ENCODE measurements around the gene SLC13A5. TPM values are rescaled to one million over a fixed set of nuclear protein-coding genes. Genes with fewer than 3 reads are reported as not detected.
A peak's percentile ranks its signal among the peaks of the same experiment; 100 is the strongest.

Gene SLC13A5
- total RNA-seq, 1 donor from 2014 or later: 1.1 TPM

GRCh38 chr17:6640536-6641246 is 72.5 kb downstream of the SLC13A5 start, which contains the start of the genes KIAA0753 and TXNDC17:
Gene KIAA0753 (minus strand): TSS chr17:6640711. CDS start chr17:6635103, 5,608 bp downstream.
Gene TXNDC17 (plus strand): TSS chr17:6641060. CDS start chr17:6641083, 23 bp downstream.
- H3K9me3 Mint-ChIP-seq (ENCODE audit: low read depth): no peaks in the 10 kb centered on the region
- H3K27me3 Mint-ChIP-seq (ENCODE audit: low read depth): no peaks in the 10 kb centered on the region
- H3K4me1 Mint-ChIP-seq (ENCODE audit: low read depth): peaks cover 35% of the 10 kb centered on the region
- H3K4me3 Mint-ChIP-seq (ENCODE audit: unreplicated experiment): peak within 1 kb of the TSS; percentile 82
- peaks cover 2% of the 10 kb centered on the region for H3K36me3 Mint-ChIP-seq (ENCODE audit: low read depth)
- H3K27ac Mint-ChIP-seq (ENCODE audit: unreplicated experiment): peak within 1 kb of the TSS; percentile 95
- peak; percentile 98 for DNase-seq (ENCODE audit: low spot score)
- TF ChIP-seq CTCF (IDR thresholded peaks at IDR 0.05): no peak

GRCh38 chr17:6639586-6640535 is 73.3 kb downstream of the SLC13A5 start:
- Mint-ChIP-seq H3K36me3 (ENCODE audit: low read depth) (peaks cover 4% of the 10 kb centered on the region), H3K27me3 (ENCODE audit: low read depth) (no peaks in the 10 kb centered on the region), H3K9me3 (ENCODE audit: low read depth) (no peaks in the 10 kb centered on the region), H3K4me1 (ENCODE audit: low read depth) (peaks cover 35% of the 10 kb centered on the region), H3K27ac (ENCODE audit: unreplicated experiment) (peak overlapping the region; percentile 95), H3K4me3 (ENCODE audit: unreplicated experiment) (peak overlapping the region; percentile 82)
- no peak for DNase-seq (ENCODE audit: low spot score)
- no peak for TF ChIP-seq CTCF (IDR thresholded peaks at IDR 0.05)

- no peak for TF ChIP-seq CTCF (IDR thresholded peaks at IDR 0.05)
- Mint-ChIP-seq H3K9me3 (ENCODE audit: low read depth) (no peaks in the 10 kb centered on the region), H3K27me3 (ENCODE audit: low read depth) (no peaks in the 10 kb centered on the region), H3K36me3 (ENCODE audit: low read depth) (peaks cover 7% of the 10 kb centered on the region), H3K4me3 (ENCODE audit: unreplicated experiment) (peak overlapping the region; percentile 82), H3K27ac (ENCODE audit: unreplicated experiment) (peak overlapping the region; percentile 95), H3K4me1 (ENCODE audit: low read depth) (peaks cover 35% of the 10 kb centered on the region)
- no peak for DNase-seq (ENCODE audit: low spot score)
These were observed 74.1 kb downstream of the SLC13A5 start for GRCh38 chr17:6639014-6639585.

GRCh38 chr17:6638046-6638908 is 74.9 kb downstream of the SLC13A5 start:
- H3K4me1 Mint-ChIP-seq (ENCODE audit: low read depth): peaks cover 35% of the 10 kb centered on the region
- H3K9me3 Mint-ChIP-seq (ENCODE audit: low read depth): peaks cover 3% of the 10 kb centered on the region

More at GRCh38 chr17:6638046-6638908, 74.9 kb downstream of the SLC13A5 start:
- Mint-ChIP-seq H3K27me3 (ENCODE audit: low read depth) (no peaks in the 10 kb centered on the region), H3K4me3 (ENCODE audit: unreplicated experiment) (peak overlapping the region; percentile 82), H3K27ac (ENCODE audit: unreplicated experiment) (no peak overlapping the region), H3K36me3 (ENCODE audit: low read depth) (peaks cover 13% of the 10 kb centered on the region)
- DNase-seq (ENCODE audit: low spot score): no peak
- TF ChIP-seq CTCF (IDR thresholded peaks at IDR 0.05): no peak

All from chondrocyte (in vitro differentiated cells).